CD4-positive, alpha-beta T cell (primary cell): ENCODE measurements around the gene UBE2O. TPM values are rescaled to one million over a fixed set of nuclear protein-coding genes. Genes with fewer than 3 reads are reported as not detected.

Experiments used
- ATAC-seq: fragments of 200-7000 bp; cut with Tn5 transposase; one replicate; pipeline ENCODE4 v1.10.0; 2022; ENCODE audit warnings: mild to moderate bottlenecking; ENCODE audit not compliant: poor library complexity
- CTCF ChIA-PET: fragments of 350-600 bp; sonication (Branson Sonifier 250); formaldehyde crosslinking; loops from one replicate; lab custom pipeline; 2021; ENCODE audit warnings: antibody characterized with exemption, inconsistent platforms; lab: Charles Lee
- POLR2A ChIA-PET: fragments of 350-600 bp; sonication (Branson Sonifier 250); formaldehyde crosslinking; loops from one replicate; lab custom pipeline; 2021; ENCODE audit warnings: antibody characterized with exemption, inconsistent platforms; lab: Charles Lee
- DNase-seq, 14 experiments: peaks; one replicate each; pipeline ENCODE4 v3.0.0-alpha.2; 2013 to 2020; ENCODE audit warnings: mixed read lengths in 2 of 14
- H3K27ac ChIP-seq, 2 donors: one replicate each; pipeline versions ENCODE4 v1.5.1 to v1.7.0; 2013; ENCODE audit warnings: low read length in 2 of 2, low read depth in 1 of 2, mild to moderate bottlenecking in 1 of 2
- H3K27me3 ChIP-seq, 2 experiments: 1 replicate in 1 of 2; 2 replicates in 1 of 2; pipeline versions ENCODE4 v1.6.1 to v1.7.0; 2013; ENCODE audit warnings: low read length in 2 of 2, control low read depth in 1 of 2, mild to moderate bottlenecking in 1 of 2, moderate library complexity in 1 of 2; ENCODE audit not compliant: insufficient read depth in 2 of 2, control insufficient read depth in 1 of 2
- H3K36me3 ChIP-seq: one replicate; pipeline ENCODE4 v1.6.1; 2013; ENCODE audit warnings: low read length, control low read depth; ENCODE audit not compliant: insufficient read depth
- H3K4me1 ChIP-seq: one replicate; pipeline ENCODE4 v1.6.1; 2013; ENCODE audit warnings: low read length, control low read depth; ENCODE audit not compliant: insufficient read depth
- H3K4me3 ChIP-seq: one replicate; pipeline ENCODE4 v1.5.1; 2013; ENCODE audit warnings: mild to moderate bottlenecking, low read length, moderate library complexity
- H3K9me3 ChIP-seq, 2 experiments: 1 replicate in 1 of 2; 2 replicates in 1 of 2; pipeline versions ENCODE4 v1.6.1 to v1.7.0; 2013; ENCODE audit warnings: low read length in 2 of 2, mild to moderate bottlenecking in 2 of 2, control low read depth in 1 of 2, moderate library complexity in 1 of 2; ENCODE audit not compliant: control insufficient read depth in 1 of 2, insufficient read depth in 1 of 2
- H3K27ac Mint-ChIP-seq: one replicate; pipeline ENCODE4 v1.8.0; 2020; ENCODE audit warnings: mixed read lengths
- H3K27me3 Mint-ChIP-seq: one replicate; pipeline ENCODE4 v1.8.0; 2021; ENCODE audit warnings: mixed read lengths
- H3K36me3 Mint-ChIP-seq: one replicate; pipeline ENCODE4 v1.8.0; 2021; ENCODE audit warnings: low read depth, mixed read lengths
- H3K4me1 Mint-ChIP-seq: one replicate; pipeline ENCODE4 v1.8.0; 2021; ENCODE audit warnings: low read depth, mixed read lengths
- H3K4me3 Mint-ChIP-seq: one replicate; pipeline ENCODE4 v1.8.0; 2020; ENCODE audit warnings: mild to moderate bottlenecking, mixed read lengths
- H3K9me3 Mint-ChIP-seq: one replicate; pipeline ENCODE4 v1.8.0; 2020; ENCODE audit warnings: mixed read lengths
- intact Hi-C, 2 experiments: fragments of 100-400 bp; cut with DNase I in 1 of 2; cut with micrococcal nuclease in 1 of 2; formaldehyde crosslinking; loops; one replicate each; pipeline versions ENCODE4 v1.15.1 to v1.9.0; 2023 to 2025; cut with DNase I, micrococcal nuclease
- total RNA-seq, 174 experiments: library from RNA in 2 of 174; stranded (reverse) in 2 of 174; gene quantifications; one replicate each; pipeline ENCODE4 v1.2.3 and lab custom pipeline; 2021 to 2026
- TF ChIP-seq, protein P1 (sequence below): fragments of 200-600 bp; IDR thresholded peaks from one replicate; pipeline ENCODE4 v1.8.0; 2022; ENCODE audit warnings: antibody characterized with exemption, mild to moderate bottlenecking

The UBE2O gene
- total RNA-seq, 2 experiments from 2014 or later, result 22.7 to 25.1 TPM

DNA sequence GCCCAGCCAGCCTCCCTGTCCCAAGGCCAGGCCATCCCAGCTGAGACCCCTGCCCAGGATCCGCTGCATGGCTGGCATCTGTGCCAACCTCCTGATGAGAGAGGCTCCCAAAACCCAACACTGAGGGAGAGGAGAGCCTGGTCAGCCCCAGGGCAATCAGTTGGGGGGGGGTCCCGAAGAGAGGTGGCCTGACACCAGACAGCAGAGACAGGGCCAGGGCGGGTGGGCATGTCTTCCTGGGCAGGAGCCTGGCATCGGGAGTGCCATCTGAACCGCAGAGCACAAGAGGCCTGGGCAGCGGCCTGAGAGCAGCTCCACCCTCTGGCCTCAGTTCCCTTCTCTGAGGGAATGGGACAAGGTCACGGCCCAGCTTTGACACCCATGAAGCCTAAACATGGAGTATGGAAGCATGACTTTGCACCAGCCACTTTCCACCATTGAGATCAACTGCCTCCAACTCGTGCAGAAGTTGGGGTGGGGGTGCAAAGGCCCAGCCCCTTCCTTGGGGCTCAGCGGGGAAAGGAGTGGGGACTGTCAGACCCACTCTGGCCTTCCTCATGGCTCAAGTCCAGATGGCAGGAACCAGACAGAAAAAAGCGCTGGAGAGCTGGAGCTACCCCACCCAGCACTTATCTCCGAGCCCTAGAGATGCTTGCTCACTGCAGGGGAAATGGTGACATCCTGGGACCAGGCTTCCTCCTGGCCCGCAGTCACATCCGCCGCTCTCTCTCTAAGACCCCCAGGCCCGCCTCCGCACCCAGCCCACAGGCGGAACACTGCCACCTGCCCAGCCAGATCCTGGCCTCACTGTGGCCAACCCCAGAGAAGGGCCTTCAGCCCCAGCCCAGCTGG is 38.5 kb upstream of the UBE2O start:
- H3K27ac Mint-ChIP-seq, result peak overlapping the region; percentile 74
- ChIA-PET POLR2A (interaction anchor here (0.6 to 2.5 kb wide), 2 partner anchors 23 to 137 kb away, joined by 3 to 9 read pairs; no protein-coding TSS in a partner anchor), CTCF (interaction anchor here (1.1 kb wide), 1 partner anchor 94 kb away, joined by 3 read pairs; no protein-coding TSS in a partner anchor)
- no peaks in the 10 kb centered on the region for H3K36me3 Mint-ChIP-seq
- ATAC-seq (no peak), DNase-seq (peak in 3 of 14 experiments; percentile 26 to 40 (median 40))
- H3K27me3 ChIP-seq, result no peaks in the 10 kb centered on the region
- peaks cover 2% of the 10 kb centered on the region for H3K36me3 ChIP-seq
- peak overlapping the region; percentile 80 for H3K4me3 Mint-ChIP-seq
- intact Hi-C loops, result no loop called here
- H3K4me1 Mint-ChIP-seq, result peaks cover 31% of the 10 kb centered on the region
- H3K27ac ChIP-seq, result peak overlapping the region in 1 of 2 donors; percentile 30
- no peaks in the 10 kb centered on the region for H3K9me3 ChIP-seq
- no peak overlapping the region for H3K4me3 ChIP-seq
- no peaks in the 10 kb centered on the region for H3K9me3 Mint-ChIP-seq
- H3K27me3 Mint-ChIP-seq, result no peaks in the 10 kb centered on the region
- H3K4me1 ChIP-seq, result peaks cover 56% of the 10 kb centered on the region
- TF ChIP-seq, protein P1, sequence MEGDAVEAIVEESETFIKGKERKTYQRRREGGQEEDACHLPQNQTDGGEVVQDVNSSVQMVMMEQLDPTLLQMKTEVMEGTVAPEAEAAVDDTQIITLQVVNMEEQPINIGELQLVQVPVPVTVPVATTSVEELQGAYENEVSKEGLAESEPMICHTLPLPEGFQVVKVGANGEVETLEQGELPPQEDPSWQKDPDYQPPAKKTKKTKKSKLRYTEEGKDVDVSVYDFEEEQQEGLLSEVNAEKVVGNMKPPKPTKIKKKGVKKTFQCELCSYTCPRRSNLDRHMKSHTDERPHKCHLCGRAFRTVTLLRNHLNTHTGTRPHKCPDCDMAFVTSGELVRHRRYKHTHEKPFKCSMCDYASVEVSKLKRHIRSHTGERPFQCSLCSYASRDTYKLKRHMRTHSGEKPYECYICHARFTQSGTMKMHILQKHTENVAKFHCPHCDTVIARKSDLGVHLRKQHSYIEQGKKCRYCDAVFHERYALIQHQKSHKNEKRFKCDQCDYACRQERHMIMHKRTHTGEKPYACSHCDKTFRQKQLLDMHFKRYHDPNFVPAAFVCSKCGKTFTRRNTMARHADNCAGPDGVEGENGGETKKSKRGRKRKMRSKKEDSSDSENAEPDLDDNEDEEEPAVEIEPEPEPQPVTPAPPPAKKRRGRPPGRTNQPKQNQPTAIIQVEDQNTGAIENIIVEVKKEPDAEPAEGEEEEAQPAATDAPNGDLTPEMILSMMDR, result no peak

DNA sequence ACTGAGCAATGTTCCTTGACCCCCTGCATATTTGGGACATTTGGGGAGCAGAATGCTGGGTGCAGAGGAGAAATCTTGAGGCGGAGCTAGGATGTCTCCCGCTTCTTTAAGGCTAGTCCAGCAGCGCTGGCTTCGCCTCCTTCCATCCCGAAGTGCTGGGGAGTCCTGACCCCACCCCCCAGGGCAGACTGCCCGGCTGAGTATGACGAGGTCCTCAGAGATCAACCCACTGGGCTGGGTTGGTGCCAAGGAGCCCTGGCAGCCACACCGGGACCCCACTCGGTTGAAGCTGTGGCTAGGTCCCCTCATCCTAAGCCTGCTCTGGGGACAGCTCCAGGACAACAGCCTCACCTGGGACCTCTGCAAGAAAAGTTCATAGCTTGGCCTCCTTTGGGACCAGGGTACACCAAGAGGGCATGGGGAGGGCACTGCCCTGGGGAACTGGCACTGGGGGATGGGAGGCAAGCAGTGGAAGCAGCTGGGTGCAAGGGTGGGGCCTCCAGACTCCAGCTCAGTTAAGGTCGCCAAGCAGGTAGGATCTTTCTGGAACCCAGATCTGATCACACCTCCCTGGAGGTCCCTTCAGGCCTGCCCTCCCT is 37.3 kb upstream of the UBE2O start:
- no peak overlapping the region for H3K27ac ChIP-seq
- Mint-ChIP-seq H3K9me3 (no peaks in the 10 kb centered on the region), H3K4me1 (peaks cover 26% of the 10 kb centered on the region), H3K4me3 (no peak overlapping the region), H3K27ac (no peak overlapping the region), H3K27me3 (no peaks in the 10 kb centered on the region), H3K36me3 (no peaks in the 10 kb centered on the region)
- peaks cover 54% of the 10 kb centered on the region for H3K4me1 ChIP-seq
- no peaks in the 10 kb centered on the region for H3K36me3 ChIP-seq
- CTCF ChIA-PET, result interaction anchor here (1.1 kb wide), 1 partner anchor 92 kb away, joined by 3 read pairs; no protein-coding TSS in a partner anchor
- ATAC-seq (no peak), DNase-seq (no peak)
- TF ChIP-seq, protein P1, result no peak
- POLR2A ChIA-PET, result no interaction called here
- H3K9me3 ChIP-seq, result no peaks in the 10 kb centered on the region
- intact Hi-C loops, result no loop called here
- no peaks in the 10 kb centered on the region for H3K27me3 ChIP-seq
- no peak overlapping the region for H3K4me3 ChIP-seq

DNA sequence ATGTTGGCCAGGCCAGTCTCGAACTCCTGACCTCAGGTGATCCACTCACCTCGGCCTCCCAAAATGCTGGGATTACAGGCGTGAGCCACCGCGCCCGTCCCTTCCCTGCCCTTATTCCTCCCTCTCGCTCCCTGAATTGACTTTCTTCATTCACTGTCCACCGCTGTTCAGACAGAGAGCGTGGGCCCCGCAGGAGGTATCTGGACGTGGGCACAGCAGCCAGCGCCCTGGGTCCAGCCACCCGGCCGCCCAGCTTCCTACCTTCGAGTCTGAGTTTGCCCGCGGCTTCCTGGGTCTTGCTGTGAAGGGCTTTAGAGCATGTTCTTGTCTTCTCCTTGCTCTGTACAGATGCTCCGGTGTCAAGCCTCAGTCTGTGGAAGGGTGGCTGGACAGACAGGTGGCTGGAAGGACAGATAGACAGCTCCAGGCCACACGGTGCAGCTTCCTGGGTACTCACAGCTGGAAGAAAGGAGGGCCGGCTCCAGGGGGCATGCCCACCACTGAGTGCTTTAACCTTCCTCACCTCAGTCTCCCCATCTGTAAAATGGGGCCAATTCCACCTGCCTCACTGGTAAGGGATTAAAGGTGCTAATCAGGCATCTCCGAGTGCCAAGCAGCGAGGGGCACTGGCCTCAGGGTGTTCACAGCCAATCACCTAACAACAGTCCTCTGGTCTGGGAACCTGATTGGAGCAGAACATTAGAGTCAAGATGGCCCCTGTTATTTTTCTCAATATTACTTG is 34.7 kb upstream of the UBE2O start:
- Mint-ChIP-seq H3K27me3 (no peaks in the 10 kb centered on the region), H3K9me3 (no peaks in the 10 kb centered on the region), H3K36me3 (no peaks in the 10 kb centered on the region), H3K4me3 (no peak overlapping the region), H3K27ac (no peak overlapping the region), H3K4me1 (peaks cover 12% of the 10 kb centered on the region)
- CTCF ChIA-PET, result no interaction called here
- intact Hi-C loops, result no loop called here
- TF ChIP-seq, protein P1, result no peak
- POLR2A ChIA-PET, result no interaction called here
- H3K27me3 ChIP-seq, result no peaks in the 10 kb centered on the region
- H3K4me3 ChIP-seq, result no peak overlapping the region
- no peak overlapping the region for H3K27ac ChIP-seq
- ATAC-seq (no peak), DNase-seq (no peak)
- no peaks in the 10 kb centered on the region for H3K9me3 ChIP-seq
- H3K36me3 ChIP-seq, result no peaks in the 10 kb centered on the region
- peaks cover 33% of the 10 kb centered on the region for H3K4me1 ChIP-seq
